IMR-90 (cell line): ENCODE data around the gene IL13RA1. TPM values are rescaled to one million over a fixed set of nuclear protein-coding genes. Genes with fewer than 3 reads are reported as not detected.

ENCODE experiments used
- ATAC-seq: fragments of 200-7000 bp; cut with Tn5 transposase; 2 replicates; pipeline ENCODE4 v1.9.1; 2020; ENCODE audit warnings: low read depth, mild to moderate bottlenecking, moderate library complexity
- BruUV-seq: library from RNA; stranded (reverse); fragments of 400-500 nt; replicated peaks from 2 replicates; lab custom pipeline; 2021; lab: Mats Ljungman, UMichigan
- CTCF ChIA-PET: fragments of 300-600 bp; formaldehyde crosslinking; extraction: SDS; loops from one replicate; lab custom pipeline; 2021; ENCODE audit warnings: antibody characterized with exemption; lab: Yijun Ruan, JAX
- POLR2A ChIA-PET: fragments of 300-600 bp; sonication (Branson Sonifier 250); formaldehyde crosslinking; loops from one replicate; lab custom pipeline; 2022; ENCODE audit warnings: antibody characterized with exemption; ENCODE audit not compliant: unreplicated experiment; lab: Charles Lee
- DNase-seq: peaks from one replicate; pipeline ENCODE4 v3.0.0; 2013
- H2AFZ ChIP-seq: replicated peaks from 2 replicates; pipeline ENCODE3; 2013; ENCODE audit warnings: low read length, mild to moderate bottlenecking; ENCODE audit not compliant: poor library complexity
- H2AK5ac ChIP-seq: 2 replicates; pipeline ENCODE4 v1.6.1; 2013; ENCODE audit warnings: low read depth, low read length, inconsistent platforms
- H2AK9ac ChIP-seq: replicated peaks from 2 replicates; pipeline ENCODE3; 2013; ENCODE audit warnings: mild to moderate bottlenecking, low read depth, low read length, moderate library complexity; ENCODE audit not compliant: poor library complexity
- H2BK120ac ChIP-seq: 2 replicates; pipeline ENCODE4 v1.6.1; 2013; ENCODE audit warnings: low read depth, low read length, inconsistent platforms
- H2BK15ac ChIP-seq: 3 replicates; pipeline ENCODE4 v1.6.1; 2013; ENCODE audit warnings: low read depth, low read length, inconsistent platforms
- H2BK20ac ChIP-seq: 2 replicates; pipeline ENCODE4 v1.6.1; 2013; ENCODE audit warnings: low read depth, mild to moderate bottlenecking, inconsistent platforms, low read length, moderate library complexity
- H2BK5ac ChIP-seq: 2 replicates; pipeline ENCODE4 v1.6.1; 2013; ENCODE audit warnings: mild to moderate bottlenecking, low read depth, low read length, inconsistent platforms; ENCODE audit not compliant: poor library complexity, severe bottlenecking
- H3K14ac ChIP-seq: replicated peaks from 2 replicates; pipeline ENCODE4 v1.6.1; 2013; ENCODE audit warnings: low read depth, low read length, inconsistent platforms
- H3K18ac ChIP-seq: 2 replicates; pipeline ENCODE4 v1.6.1; 2013; ENCODE audit warnings: low read depth, low read length, control low read depth
- H3K23ac ChIP-seq: 2 replicates; pipeline ENCODE4 v1.6.1; 2013; ENCODE audit warnings: low read depth, low read length, inconsistent platforms
- H3K27ac ChIP-seq: 2 replicates; pipeline ENCODE4 v1.5.1; 2013; ENCODE audit warnings: mild to moderate bottlenecking, control low read depth, low read length; ENCODE audit not compliant: insufficient read depth
- H3K27me3 ChIP-seq: 2 replicates; pipeline ENCODE4 v1.6.1; 2013; ENCODE audit warnings: low read length; ENCODE audit not compliant: control insufficient read depth, insufficient read depth
- H3K36me3 ChIP-seq: 2 replicates; pipeline ENCODE4 v1.6.1; 2013; ENCODE audit warnings: low read length, mixed read lengths; ENCODE audit not compliant: control insufficient read depth, insufficient read depth
- H3K4ac ChIP-seq: 2 replicates; pipeline ENCODE4 v1.6.1; 2013; ENCODE audit warnings: low read depth, low read length, inconsistent platforms
- H3K4me1 ChIP-seq: 2 replicates; pipeline ENCODE4 v1.6.1; 2013; ENCODE audit warnings: low read length, mixed read lengths; ENCODE audit not compliant: control insufficient read depth, insufficient read depth
- H3K4me2 ChIP-seq: 2 replicates; pipeline ENCODE4 v1.6.1; 2013; ENCODE audit warnings: low read depth, mild to moderate bottlenecking, control low read depth, low read length, moderate library complexity
- H3K4me3 ChIP-seq: 2 replicates; pipeline ENCODE4 v1.5.1; 2013; ENCODE audit warnings: low read depth, mild to moderate bottlenecking, control low read depth, low read length, moderate library complexity; ENCODE audit not compliant: insufficient read depth
- H3K56ac ChIP-seq: 2 replicates; pipeline ENCODE4 v1.6.1; 2013; ENCODE audit warnings: low read length, inconsistent platforms; ENCODE audit not compliant: insufficient read depth; ENCODE audit errors: extremely low read depth
- H3K79me1 ChIP-seq, 2 experiments: 2 replicates each; pipeline ENCODE4 v1.6.1; 2013; ENCODE audit warnings: low read length in 2 of 2, inconsistent platforms in 1 of 2, low read depth in 1 of 2
- H3K9ac ChIP-seq: 2 replicates; pipeline ENCODE4 v1.6.1; 2013; ENCODE audit warnings: low read depth, low read length, control low read depth
- H3K9me1 ChIP-seq: 2 replicates; pipeline ENCODE4 v1.6.1; 2013; ENCODE audit warnings: low read length, inconsistent platforms; ENCODE audit not compliant: insufficient read depth
- H3K9me3 ChIP-seq: 2 replicates; pipeline ENCODE4 v1.6.1; 2013; ENCODE audit warnings: low read length; ENCODE audit not compliant: control insufficient read depth, insufficient read depth
- H4K20me1 ChIP-seq: 2 replicates; pipeline ENCODE4 v1.6.1; 2013; ENCODE audit warnings: low read length, inconsistent platforms; ENCODE audit not compliant: insufficient read depth
- H4K5ac ChIP-seq: 2 replicates; pipeline ENCODE4 v1.6.1; 2013; ENCODE audit warnings: mild to moderate bottlenecking, low read depth, low read length, control low read depth
- H4K8ac ChIP-seq, 2 experiments: 2 replicates each; pipeline ENCODE4 v1.6.1; 2013; ENCODE audit warnings: low read depth in 2 of 2, low read length in 2 of 2, control low read depth in 1 of 2, inconsistent platforms in 1 of 2
- H4K91ac ChIP-seq: 2 replicates; pipeline ENCODE4 v1.6.1; 2013; ENCODE audit warnings: low read depth, low read length, inconsistent platforms; ENCODE audit not compliant: insufficient read depth
- BHLHE40 ChIP-seq: fragments of 150-350 bp; IDR thresholded peaks from 2 replicates; pipeline ENCODE4 v1.6.1; 2016; ENCODE audit warnings: mild to moderate bottlenecking, low read depth, low read length
- CEBPB ChIP-seq: IDR thresholded peaks from 2 replicates; pipeline ENCODE4 v1.6.1; 2012; ENCODE audit warnings: low read depth, low read length, improper control_type of control experiment
- CHD1 ChIP-seq: IDR thresholded peaks from 2 replicates; pipeline ENCODE4 v1.6.1; 2012; ENCODE audit warnings: low read depth, low read length, improper control_type of control experiment
- FOS ChIP-seq: fragments of 150-350 bp; IDR thresholded peaks from 2 replicates; pipeline ENCODE4 v1.6.1; 2016; ENCODE audit warnings: low read depth, low read length
- MAFK ChIP-seq: IDR thresholded peaks from 2 replicates; pipeline ENCODE4 v1.6.1; 2012; ENCODE audit warnings: low read depth, low read length, improper control_type of control experiment
- MAZ ChIP-seq: IDR thresholded peaks from 2 replicates; pipeline ENCODE4 v1.6.1; 2012; ENCODE audit warnings: low read depth, mild to moderate bottlenecking, low read length, improper control_type of control experiment, moderate library complexity, borderline replicate concordance
- MXI1 ChIP-seq: IDR thresholded peaks from 2 replicates; pipeline ENCODE4 v1.6.1; 2012; ENCODE audit warnings: low read depth, mild to moderate bottlenecking, low read length, moderate library complexity, borderline replicate concordance
- NFE2L2 ChIP-seq: fragments of 150-350 bp; IDR thresholded peaks from 2 replicates; pipeline ENCODE4 v1.6.1; 2016; ENCODE audit warnings: low read depth, mild to moderate bottlenecking, low read length
- POLR2A ChIP-seq: IDR thresholded peaks from 2 replicates; pipeline ENCODE4 v1.6.1; 2012; ENCODE audit warnings: mild to moderate bottlenecking, low read depth, low read length
- RAD21 ChIP-seq: IDR thresholded peaks from 2 replicates; pipeline ENCODE4 v1.6.1; 2012; ENCODE audit warnings: low read length, improper control_type of control experiment
- RCOR1 ChIP-seq: IDR thresholded peaks from 2 replicates; pipeline ENCODE4 v1.6.1; 2012; ENCODE audit warnings: mild to moderate bottlenecking, low read length, improper control_type of control experiment; ENCODE audit not compliant: insufficient replicate concordance
- RFX5 ChIP-seq: IDR thresholded peaks from 2 replicates; pipeline ENCODE4 v1.8.0; 2012; ENCODE audit warnings: low read depth, mild to moderate bottlenecking, low read length, moderate library complexity
- SMC3 ChIP-seq: fragments of 150-350 bp; IDR thresholded peaks from 2 replicates; pipeline ENCODE4 v1.6.1; 2016; ENCODE audit warnings: low read depth, mild to moderate bottlenecking, antibody characterized with exemption, low read length, moderate library complexity
- WGBS, 2 experiments: methylation state at CpG; one replicate each; pipeline versions ENCODE4 v1.1.5 to v1.1.7; 2013; ENCODE audit warnings: missing lambda C conversion rate in 2 of 2; ENCODE audit not compliant: insufficient read length in 1 of 2; ENCODE audit errors: extremely low coverage in 2 of 2; 5-methylcytosine and 5-hydroxymethylcytosine counted together
- dilution Hi-C: fragments of 300-500 bp; cut with HindIII; formaldehyde crosslinking; loops from one replicate; pipeline ENCODE4 v1.14.3; 2018; ENCODE audit warnings: low sequenced_read_pairs; ENCODE audit not compliant: unreplicated experiment
- in situ Hi-C: fragments of 300-500 bp; cut with MboI; formaldehyde crosslinking; loops from 3 replicates; pipeline ENCODE4 v1.14.3; 2019; ENCODE audit warnings: low sequenced_read_pairs, inconsistent platforms, mixed read lengths
- intact Hi-C: fragments of 100-400 bp; cut with micrococcal nuclease; formaldehyde crosslinking; loops from 2 replicates; pipeline ENCODE4 v1.10.0; 2022
- polyA plus RNA-seq, 3 experiments: library from polyadenylated mRNA; depleted of rRNA; stranded (reverse); fragments of >200 nt; gene quantifications; 2 replicates each; pipeline ENCODE4 v1.2.3, GENCODE V29; 2012; ENCODE audit warnings: low replicate concordance in 1 of 3
- total RNA-seq: library from RNA; depleted of rRNA; stranded (reverse); fragments of >200 nt; gene quantifications from 2 replicates; pipeline ENCODE4 v1.2.3, GENCODE V29; 2012
- TF ChIP-seq, protein P1 (sequence below): conservative IDR thresholded peaks from 2 replicates; pipeline ENCODE4 v1.5.1; 2012; ENCODE audit warnings: mild to moderate bottlenecking, low read depth, low read length, improper control_type of control experiment
- TF ChIP-seq, protein P2 (sequence below): fragments of 150-350 bp; IDR thresholded peaks from 2 replicates; pipeline ENCODE4 v1.6.1; 2016; ENCODE audit warnings: low read depth, mild to moderate bottlenecking, low read length, moderate library complexity, borderline replicate concordance
- TF ChIP-seq, protein P3 (sequence below): fragments of 150-350 bp; IDR thresholded peaks from 2 replicates; pipeline ENCODE4 v1.6.1; 2017; ENCODE audit warnings: mild to moderate bottlenecking, antibody characterized with exemption, low read length, low read depth

Gene IL13RA1
- total and polyA plus RNA-seq, 2 of the 4 experiments (the other 2 are of a cell fraction) = 24.2 to 31.7 TPM

DNA sequence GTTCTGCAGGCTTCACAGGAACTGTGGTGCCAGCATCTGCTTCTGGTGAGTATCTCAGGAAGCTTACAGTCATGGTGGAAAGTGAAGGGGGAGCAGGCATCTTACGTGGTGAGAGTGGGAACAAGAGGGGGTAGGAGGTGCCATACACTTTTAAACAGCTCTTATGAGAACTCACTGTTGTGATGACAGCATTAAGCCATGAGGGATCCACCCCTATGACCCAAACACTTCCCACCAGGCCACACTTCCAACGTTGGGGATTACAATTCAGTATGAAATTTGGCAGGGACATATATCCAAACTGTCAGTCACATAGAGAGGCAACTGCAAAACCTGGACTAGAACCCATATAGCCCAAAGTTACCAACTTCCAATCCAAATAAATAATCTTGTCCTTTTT lies 53.1 kb downstream of the IL13RA1 start:
- Histone ChIP-seq H4K20me1 (no peaks in the 10 kb centered on the region), H2AFZ (no peak overlapping the region), H3K23ac (no peak overlapping the region), H4K5ac (no peak overlapping the region), H3K14ac (no peak overlapping the region), H2BK15ac (no peak overlapping the region), H3K27me3 (no peaks in the 10 kb centered on the region), H3K4me3 (no peak overlapping the region), H2AK9ac (no peak overlapping the region), H4K91ac (no peak overlapping the region), H3K18ac (no peak overlapping the region), H2AK5ac (no peak overlapping the region), H3K56ac (no peak overlapping the region), H3K9me3 (no peaks in the 10 kb centered on the region), H3K4ac (no peak overlapping the region), H3K9me1 (no peaks in the 10 kb centered on the region), H3K4me2 (no peak overlapping the region), H3K79me1 (no peaks in the 10 kb centered on the region; a peak in 1 of 4 replicates), H3K9ac (no peak overlapping the region), H3K36me3 (no peaks in the 10 kb centered on the region), H2BK20ac (no peak overlapping the region), H3K27ac (no peak overlapping the region), H2BK5ac (no peak overlapping the region), H4K8ac (no peak overlapping the region), H2BK120ac (no peak overlapping the region), H3K4me1 (no peaks in the 10 kb centered on the region; the same call in 1 of the 2 replicates)
- ATAC-seq (no peak), DNase-seq (no peak)
- BruUV-seq = no TSS peak
- TF ChIP-seq SMC3 (no peak), BHLHE40 (no peak), MAFK (no peak), FOS (no peak), CHD1 (no peak), RAD21 (no peak), RFX5 (no peak), MAZ (no peak), CEBPB (no peak), NFE2L2 (no peak), RCOR1 (no peak), POLR2A (no peak), MXI1 (no peak)
- TF ChIP-seq, protein P1, sequence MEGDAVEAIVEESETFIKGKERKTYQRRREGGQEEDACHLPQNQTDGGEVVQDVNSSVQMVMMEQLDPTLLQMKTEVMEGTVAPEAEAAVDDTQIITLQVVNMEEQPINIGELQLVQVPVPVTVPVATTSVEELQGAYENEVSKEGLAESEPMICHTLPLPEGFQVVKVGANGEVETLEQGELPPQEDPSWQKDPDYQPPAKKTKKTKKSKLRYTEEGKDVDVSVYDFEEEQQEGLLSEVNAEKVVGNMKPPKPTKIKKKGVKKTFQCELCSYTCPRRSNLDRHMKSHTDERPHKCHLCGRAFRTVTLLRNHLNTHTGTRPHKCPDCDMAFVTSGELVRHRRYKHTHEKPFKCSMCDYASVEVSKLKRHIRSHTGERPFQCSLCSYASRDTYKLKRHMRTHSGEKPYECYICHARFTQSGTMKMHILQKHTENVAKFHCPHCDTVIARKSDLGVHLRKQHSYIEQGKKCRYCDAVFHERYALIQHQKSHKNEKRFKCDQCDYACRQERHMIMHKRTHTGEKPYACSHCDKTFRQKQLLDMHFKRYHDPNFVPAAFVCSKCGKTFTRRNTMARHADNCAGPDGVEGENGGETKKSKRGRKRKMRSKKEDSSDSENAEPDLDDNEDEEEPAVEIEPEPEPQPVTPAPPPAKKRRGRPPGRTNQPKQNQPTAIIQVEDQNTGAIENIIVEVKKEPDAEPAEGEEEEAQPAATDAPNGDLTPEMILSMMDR = no peak
- TF ChIP-seq, protein P2, sequence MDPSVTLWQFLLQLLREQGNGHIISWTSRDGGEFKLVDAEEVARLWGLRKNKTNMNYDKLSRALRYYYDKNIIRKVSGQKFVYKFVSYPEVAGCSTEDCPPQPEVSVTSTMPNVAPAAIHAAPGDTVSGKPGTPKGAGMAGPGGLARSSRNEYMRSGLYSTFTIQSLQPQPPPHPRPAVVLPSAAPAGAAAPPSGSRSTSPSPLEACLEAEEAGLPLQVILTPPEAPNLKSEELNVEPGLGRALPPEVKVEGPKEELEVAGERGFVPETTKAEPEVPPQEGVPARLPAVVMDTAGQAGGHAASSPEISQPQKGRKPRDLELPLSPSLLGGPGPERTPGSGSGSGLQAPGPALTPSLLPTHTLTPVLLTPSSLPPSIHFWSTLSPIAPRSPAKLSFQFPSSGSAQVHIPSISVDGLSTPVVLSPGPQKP = no peak
- TF ChIP-seq, protein P3, sequence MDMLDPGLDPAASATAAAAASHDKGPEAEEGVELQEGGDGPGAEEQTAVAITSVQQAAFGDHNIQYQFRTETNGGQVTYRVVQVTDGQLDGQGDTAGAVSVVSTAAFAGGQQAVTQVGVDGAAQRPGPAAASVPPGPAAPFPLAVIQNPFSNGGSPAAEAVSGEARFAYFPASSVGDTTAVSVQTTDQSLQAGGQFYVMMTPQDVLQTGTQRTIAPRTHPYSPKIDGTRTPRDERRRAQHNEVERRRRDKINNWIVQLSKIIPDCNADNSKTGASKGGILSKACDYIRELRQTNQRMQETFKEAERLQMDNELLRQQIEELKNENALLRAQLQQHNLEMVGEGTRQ = no peak
- dilution Hi-C loops = no loop called here
- no CpG with 5 or more reads among the region's 2 CpGs for WGBS, 2 experiments
- POLR2A ChIA-PET = no interaction called here
- CTCF ChIA-PET = interaction anchor here (0.6 kb wide), 1 partner anchor 136 kb away, joined by 3 read pairs; no protein-coding TSS in a partner anchor
- intact Hi-C loops = no loop called here
- in situ Hi-C loops = no loop called here
